Measurements from ENCODE around the gene C12orf42.

DNA sequence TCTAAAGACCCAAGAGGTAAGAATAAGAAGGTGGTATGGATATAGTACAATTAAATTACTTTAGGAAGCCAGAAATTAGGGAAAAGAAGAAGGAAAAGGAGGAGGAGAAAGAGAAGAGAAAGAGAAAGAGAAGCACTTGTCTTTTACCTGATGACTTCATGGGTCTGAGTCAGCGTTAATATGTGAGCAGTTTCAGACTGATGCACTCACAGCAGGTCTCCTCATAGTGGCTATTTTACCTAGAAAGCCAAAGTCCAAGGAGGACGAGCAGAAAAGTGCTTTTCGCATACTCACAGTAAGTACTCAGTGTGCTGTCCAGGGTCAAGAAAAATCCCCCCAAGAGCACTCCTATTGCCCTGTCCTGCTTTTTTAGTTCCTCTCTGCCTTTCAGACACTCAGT, 222.1 kb downstream of the C12orf42 start:
- TF ChIP-seq, protein P1, sequence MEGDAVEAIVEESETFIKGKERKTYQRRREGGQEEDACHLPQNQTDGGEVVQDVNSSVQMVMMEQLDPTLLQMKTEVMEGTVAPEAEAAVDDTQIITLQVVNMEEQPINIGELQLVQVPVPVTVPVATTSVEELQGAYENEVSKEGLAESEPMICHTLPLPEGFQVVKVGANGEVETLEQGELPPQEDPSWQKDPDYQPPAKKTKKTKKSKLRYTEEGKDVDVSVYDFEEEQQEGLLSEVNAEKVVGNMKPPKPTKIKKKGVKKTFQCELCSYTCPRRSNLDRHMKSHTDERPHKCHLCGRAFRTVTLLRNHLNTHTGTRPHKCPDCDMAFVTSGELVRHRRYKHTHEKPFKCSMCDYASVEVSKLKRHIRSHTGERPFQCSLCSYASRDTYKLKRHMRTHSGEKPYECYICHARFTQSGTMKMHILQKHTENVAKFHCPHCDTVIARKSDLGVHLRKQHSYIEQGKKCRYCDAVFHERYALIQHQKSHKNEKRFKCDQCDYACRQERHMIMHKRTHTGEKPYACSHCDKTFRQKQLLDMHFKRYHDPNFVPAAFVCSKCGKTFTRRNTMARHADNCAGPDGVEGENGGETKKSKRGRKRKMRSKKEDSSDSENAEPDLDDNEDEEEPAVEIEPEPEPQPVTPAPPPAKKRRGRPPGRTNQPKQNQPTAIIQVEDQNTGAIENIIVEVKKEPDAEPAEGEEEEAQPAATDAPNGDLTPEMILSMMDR (IDR thresholded peaks at IDR 0.05; ENCODE audit: low read length) = no peak
- no peak for TF ChIP-seq EZH2 (IDR thresholded peaks at IDR 0.05; ENCODE audit: borderline replicate concordance, low read length)
